Cardiac fibroblast (primary cell): ENCODE measurements around the gene AGBL4.
"Not testable (repeated sequence)": the region's sequence is repeated elsewhere in the genome, so short reads cannot be mapped to it uniquely, and the experiment has no call there.

Experiments used
- DNase-seq, 2 donors: peaks; one replicate each; pipeline versions ENCODE4 v3.0.0 to v3.0.0-alpha.2; 2010; ENCODE audit warnings: low read depth in 2 of 2
- H3K4me3 ChIP-seq, 2 donors: replicated peaks in 1 of 2; 1 replicate in 1 of 2; 2 replicates in 1 of 2; pipeline ENCODE4 v1.5.1; 2011; ENCODE audit warnings: low read depth in 2 of 2, low read length in 2 of 2, mild to moderate bottlenecking in 2 of 2, moderate library complexity in 1 of 2
- TF ChIP-seq, protein P1 (sequence below): IDR thresholded peaks from one replicate; pipeline ENCODE4 v1.5.1; 2011; ENCODE audit warnings: low read depth, mild to moderate bottlenecking, low read length, inconsistent platforms

AGBL4 gene

DNA sequence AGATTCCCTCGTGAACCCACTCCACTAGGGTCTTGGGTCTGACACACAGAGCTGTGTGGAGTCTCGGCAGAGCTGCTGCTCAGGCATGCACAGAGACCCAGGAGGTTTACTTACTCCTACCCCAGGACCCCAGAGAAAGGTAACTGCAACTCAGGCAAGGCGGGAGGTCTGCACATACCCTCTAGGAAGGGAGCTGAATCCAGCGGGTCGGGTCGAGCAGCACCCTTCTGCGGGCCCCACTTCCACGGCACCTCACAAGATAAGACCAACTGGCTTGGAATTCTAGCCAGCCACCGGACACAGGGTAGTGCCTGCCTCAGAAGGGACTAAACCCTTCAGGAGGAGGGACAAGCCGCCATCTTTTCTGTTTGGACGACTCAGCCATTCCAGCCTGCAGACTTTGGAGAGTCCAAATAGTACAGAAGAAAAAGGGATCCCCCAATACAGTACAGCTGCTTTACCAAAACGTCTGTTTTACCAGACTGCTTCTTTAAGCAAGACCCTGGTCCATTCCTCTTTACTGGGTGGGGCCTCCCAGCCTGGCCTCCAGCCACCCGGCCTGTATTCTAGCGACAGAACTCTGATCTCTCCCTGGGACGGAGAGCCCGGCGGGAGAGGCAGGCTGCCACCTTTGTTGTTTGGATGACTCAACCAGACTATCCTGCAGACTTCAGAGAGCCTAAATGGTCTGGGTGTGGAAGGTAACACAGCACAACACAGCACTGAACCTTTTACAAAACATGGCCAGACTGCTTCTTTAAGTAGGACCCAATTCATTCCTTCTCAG, 692.5 kb downstream of the AGBL4 start:
- no peak overlapping the region for H3K4me3 ChIP-seq
- no peak for DNase-seq
- TF ChIP-seq, protein P1, sequence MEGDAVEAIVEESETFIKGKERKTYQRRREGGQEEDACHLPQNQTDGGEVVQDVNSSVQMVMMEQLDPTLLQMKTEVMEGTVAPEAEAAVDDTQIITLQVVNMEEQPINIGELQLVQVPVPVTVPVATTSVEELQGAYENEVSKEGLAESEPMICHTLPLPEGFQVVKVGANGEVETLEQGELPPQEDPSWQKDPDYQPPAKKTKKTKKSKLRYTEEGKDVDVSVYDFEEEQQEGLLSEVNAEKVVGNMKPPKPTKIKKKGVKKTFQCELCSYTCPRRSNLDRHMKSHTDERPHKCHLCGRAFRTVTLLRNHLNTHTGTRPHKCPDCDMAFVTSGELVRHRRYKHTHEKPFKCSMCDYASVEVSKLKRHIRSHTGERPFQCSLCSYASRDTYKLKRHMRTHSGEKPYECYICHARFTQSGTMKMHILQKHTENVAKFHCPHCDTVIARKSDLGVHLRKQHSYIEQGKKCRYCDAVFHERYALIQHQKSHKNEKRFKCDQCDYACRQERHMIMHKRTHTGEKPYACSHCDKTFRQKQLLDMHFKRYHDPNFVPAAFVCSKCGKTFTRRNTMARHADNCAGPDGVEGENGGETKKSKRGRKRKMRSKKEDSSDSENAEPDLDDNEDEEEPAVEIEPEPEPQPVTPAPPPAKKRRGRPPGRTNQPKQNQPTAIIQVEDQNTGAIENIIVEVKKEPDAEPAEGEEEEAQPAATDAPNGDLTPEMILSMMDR: no peak

DNA sequence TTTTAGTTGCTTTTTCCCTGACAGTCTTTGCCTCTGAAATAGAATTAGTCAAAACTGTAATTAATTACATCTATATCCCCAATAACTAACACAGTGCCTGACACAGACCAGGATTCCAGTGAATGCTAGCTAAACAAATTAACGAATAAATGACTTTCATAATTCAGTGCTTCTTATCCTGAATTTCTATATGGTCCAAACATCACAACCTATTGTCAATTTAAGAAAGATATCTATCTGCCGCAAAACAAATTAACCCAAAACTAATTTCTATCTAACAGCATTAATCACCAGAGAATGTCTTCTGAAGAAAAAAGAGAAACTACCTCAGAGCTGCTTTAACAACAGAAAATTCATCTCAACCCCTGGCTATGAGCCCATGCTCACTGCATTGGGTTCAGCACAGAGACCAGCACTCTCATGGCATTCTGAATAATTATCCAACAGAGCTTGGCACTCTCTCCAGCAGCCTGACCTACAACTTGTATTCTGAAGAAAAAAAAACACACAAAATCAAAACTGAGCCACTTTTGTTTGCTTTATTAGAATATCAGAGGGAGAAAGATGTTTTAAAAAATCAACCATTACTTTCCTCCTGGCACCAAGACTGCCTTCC, 699.7 kb downstream of the AGBL4 start:
- no peak for DNase-seq
- no peak overlapping the region for H3K4me3 ChIP-seq
- TF ChIP-seq, protein P1: no peak

DNA sequence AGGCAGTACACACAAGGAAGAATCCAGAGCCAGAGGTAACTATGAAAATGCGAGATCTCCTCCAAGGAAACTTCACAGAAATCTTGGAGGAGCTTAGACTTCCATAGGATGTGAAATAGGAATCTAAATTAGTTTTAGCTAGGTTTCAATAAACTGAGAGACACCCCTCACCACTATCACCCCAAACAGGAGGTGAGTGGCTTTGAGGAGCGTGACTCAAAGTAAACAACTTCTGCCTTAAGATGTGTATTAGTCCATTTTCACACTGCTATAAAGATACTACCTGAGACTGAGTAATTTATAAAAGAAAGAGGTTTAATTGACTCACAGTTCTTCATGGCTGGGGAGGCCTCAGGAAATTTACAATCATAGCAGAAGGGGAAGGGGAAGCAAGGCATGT, 703.3 kb downstream of the AGBL4 start:
- DNase-seq, H3K4me3 ChIP-seq: not testable (repeated sequence)

DNA sequence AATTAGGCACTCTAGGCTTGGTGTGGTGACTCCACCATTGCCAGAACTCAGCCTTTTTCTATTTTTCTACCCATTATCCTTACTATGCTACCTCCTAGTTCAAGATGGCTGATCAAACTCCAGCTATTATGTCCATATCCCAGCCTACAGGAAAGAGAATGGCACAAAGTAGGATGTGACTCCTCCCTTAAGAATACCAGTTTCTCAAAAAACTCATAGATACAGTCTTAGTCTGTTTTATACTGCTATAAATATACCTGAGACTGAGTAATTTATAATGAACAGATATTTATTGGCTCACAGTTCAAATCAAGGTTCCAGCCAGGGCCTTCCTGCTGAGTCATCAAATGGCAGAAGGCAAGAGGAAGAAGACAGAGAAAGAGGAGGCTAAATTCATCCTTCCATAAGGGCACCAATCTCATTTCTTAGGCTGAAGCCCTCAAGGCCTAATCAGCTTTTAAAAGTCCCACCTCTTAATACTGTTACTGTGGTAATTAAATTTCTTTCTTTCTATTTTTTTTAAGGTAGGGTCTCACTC, 704.3 kb downstream of the AGBL4 start:
- no peak for DNase-seq
- TF ChIP-seq, protein P1: no peak
- no peak overlapping the region for H3K4me3 ChIP-seq

DNA sequence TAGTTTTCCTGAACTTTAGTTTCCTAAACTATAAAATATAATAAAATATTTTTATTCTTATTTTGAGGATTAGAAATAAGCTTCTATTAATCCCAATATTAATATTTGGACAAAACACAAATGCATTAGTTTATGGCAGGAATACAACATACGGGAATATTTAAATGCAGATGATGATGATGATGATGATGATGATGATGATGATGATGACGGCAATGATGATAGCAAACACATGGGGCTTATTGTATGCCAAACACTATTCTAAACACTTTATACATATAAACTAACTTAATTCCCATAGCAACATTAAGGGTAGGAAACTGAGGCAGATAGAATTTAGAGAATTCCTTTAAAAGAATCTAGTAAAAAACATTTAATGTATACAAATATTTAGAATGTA, 705.5 kb downstream of the AGBL4 start:
- TF ChIP-seq, protein P1: no peak
- no peak for DNase-seq
- H3K4me3 ChIP-seq: no peak overlapping the region

DNA sequence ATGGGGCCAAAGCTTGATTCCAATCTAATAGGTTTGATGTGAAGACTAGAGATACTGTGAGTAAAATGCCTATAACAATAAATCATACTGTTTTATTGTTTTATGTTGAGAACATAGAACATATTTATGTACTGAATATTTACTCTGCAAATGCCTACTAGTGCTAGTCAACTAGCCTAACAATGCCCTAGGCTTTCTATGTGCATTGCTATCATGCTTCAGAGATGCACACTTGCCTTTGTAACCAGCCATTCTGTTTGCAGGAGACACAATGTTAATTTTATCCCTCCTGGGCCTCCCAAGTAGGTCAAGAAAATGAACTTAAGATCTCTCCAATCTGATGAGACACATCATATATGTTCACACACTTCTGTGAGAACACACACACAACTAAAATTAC, 716.3 kb downstream of the AGBL4 start:
- TF ChIP-seq, protein P1: no peak
- no peak overlapping the region for H3K4me3 ChIP-seq
- no peak for DNase-seq

DNA sequence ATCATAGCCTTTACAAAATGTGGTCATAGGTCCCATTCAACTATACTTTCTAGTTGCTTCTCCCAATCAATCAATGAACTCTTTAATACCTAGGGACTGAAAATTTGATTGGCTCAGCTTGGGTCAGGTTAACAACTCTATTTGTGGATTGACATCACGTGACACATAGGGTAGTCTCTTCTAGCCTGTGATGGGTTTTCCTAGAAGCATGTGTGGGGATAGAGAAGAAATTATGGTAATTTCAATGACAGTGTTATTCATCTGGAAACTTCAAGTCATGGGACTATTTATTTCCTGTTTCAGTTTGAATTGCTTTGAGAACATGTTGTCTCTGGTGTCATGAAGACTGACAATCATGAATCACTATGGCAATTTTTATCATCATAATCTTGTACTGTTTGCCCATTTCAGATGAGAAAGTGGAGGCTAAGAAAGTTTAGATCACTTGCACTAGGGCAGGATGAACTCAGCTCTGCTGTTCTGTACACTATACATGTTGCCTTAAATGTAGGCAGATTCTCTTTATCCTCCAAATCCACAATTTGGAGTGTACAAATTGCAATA, 717.2 kb downstream of the AGBL4 start:
- TF ChIP-seq, protein P1: no peak
- DNase-seq: no peak

DNA sequence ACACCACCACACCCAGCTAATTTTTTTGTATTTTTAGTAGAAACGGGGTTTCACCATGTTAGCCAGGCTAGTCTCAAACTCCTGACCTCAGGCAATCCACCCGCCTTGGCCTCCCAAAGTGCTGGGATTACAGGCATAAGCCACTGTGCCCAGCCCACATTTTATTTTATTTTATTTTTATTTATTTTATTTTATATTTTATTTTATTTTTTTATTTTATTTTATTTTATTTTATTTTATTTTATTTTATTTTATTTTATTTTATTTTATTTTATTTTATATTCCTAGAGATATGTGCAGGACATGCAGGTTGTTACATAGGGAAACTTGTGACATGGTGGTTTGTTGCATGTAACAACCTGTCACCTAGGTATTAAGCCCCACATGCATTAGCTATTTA, 721.4 kb downstream of the AGBL4 start:
- DNase-seq, H3K4me3 ChIP-seq: not testable (repeated sequence)

More for the DNA sequence above, 717.2 kb downstream of the AGBL4 start:
- no peak overlapping the region for H3K4me3 ChIP-seq
